SW 1271 (cell line): Measurements from ENCODE around the gene SLC2A4.
"Not testable (repeated sequence)": the region's sequence is repeated elsewhere in the genome, so short reads cannot be mapped to it uniquely, and the experiment has no call there.

ENCODE experiments used
- DNase-seq, 2 experiments: peaks; one replicate each; lab custom pipeline; 2025; lab: John Stamatoyannopoulos, UW

Gene SLC2A4

GRCh38 chr17:7281074-7281952, at the start of gene SLC2A4:
Gene SLC2A4 (plus strand): TSS chr17:7281718. CDS start chr17:7281935, 217 bp downstream.
- DNase-seq, result peak; percentile 86 to 87

GRCh38 chr17:7232114-7232513, 49.4 kb upstream of the SLC2A4 start:
- no peak for DNase-seq

- DNase-seq, result peak in 1 of 2 experiments; percentile 60
These were observed 47.8 kb upstream of the SLC2A4 start for GRCh38 chr17:7233701-7234082.

GRCh38 chr17:7234083-7234951, 47.2 kb upstream of the SLC2A4 start, which contains the start of gene DVL2:
Gene DVL2 (minus strand): TSS chr17:7234517. CDS start chr17:7234262, 255 bp downstream.
- peak; percentile 87 to 92 for DNase-seq

GRCh38 chr17:7235693-7236665, 45.5 kb upstream of the SLC2A4 start:
- DNase-seq, result no peak

GRCh38 chr17:7236808-7237207, 44.7 kb upstream of the SLC2A4 start:
- no peak for DNase-seq

- DNase-seq, result no peak
These were observed 44.2 kb upstream of the SLC2A4 start for GRCh38 chr17:7237266-7237760.

GRCh38 chr17:7237761-7238419, 43.6 kb upstream of the SLC2A4 start:
- DNase-seq, result peak; percentile 25 to 54

GRCh38 chr17:7238420-7239090, 43.0 kb upstream of the SLC2A4 start:
- no peak for DNase-seq

GRCh38 chr17:7239091-7240027, 42.2 kb upstream of the SLC2A4 start, which contains the start of gene PHF23:
Gene PHF23 (minus strand): TSS chr17:7239457. CDS start chr17:7239279, 178 bp downstream.
- peak; percentile 97 to 99 for DNase-seq

GRCh38 chr17:7240375-7240774, 41.1 kb upstream of the SLC2A4 start:
- no peak for DNase-seq

GRCh38 chr17:7241090-7241733, 40.3 kb upstream of the SLC2A4 start:
- DNase-seq, result no peak

GRCh38 chr17:7241783-7242716, 39.5 kb upstream of the SLC2A4 start, which contains the start of gene GABARAP:
Gene GABARAP (minus strand): TSS chr17:7242449. CDS start chr17:7242330, 119 bp downstream.
- DNase-seq, result peak; percentile 67 to 89

- DNase-seq, result peak; percentile 74 to 94
These were observed 38.6 kb upstream of the SLC2A4 start for GRCh38 chr17:7242717-7243452.

GRCh38 chr17:7243453-7243729, 38.1 kb upstream of the SLC2A4 start:
- no peak for DNase-seq

GRCh38 chr17:7243838-7244237, 37.7 kb upstream of the SLC2A4 start:
- DNase-seq, result not testable (repeated sequence)

GRCh38 chr17:7246779-7247178, 34.7 kb upstream of the SLC2A4 start:
- DNase-seq, result no peak
